Measurements from ENCODE around the gene TMEM179B.

TMEM179B gene

GRCh38 chr11:62792202-62792575 lies 5.0 kb downstream of the TMEM179B start:
- Histone ChIP-seq H3K9me3 (ENCODE audit: insufficient read depth, low read length) (no peaks in the 10 kb centered on the region), H3K4me1 (ENCODE audit: insufficient read depth, insufficient read length) (peaks cover 3% of the 10 kb centered on the region), H3K4me3 (ENCODE audit: insufficient read length, low read depth) (peak overlapping the region; percentile 98), H3K27me3 (ENCODE audit: insufficient read depth, insufficient read length) (no peaks in the 10 kb centered on the region), H3K9ac (ENCODE audit: insufficient read length, low read depth) (peak overlapping the region; percentile 66), H3K36me3 (ENCODE audit: insufficient read depth, insufficient read length, low read length) (peaks cover 79% of the 10 kb centered on the region)
- DNase-seq (ENCODE audit: low read depth, low spot score): no peak
- TF ChIP-seq SUZ12 (IDR thresholded peaks at IDR 0.05; ENCODE audit: extremely low read depth, insufficient read depth, insufficient read length): no peak
- TF ChIP-seq ZNF274 (IDR thresholded peaks at IDR 0.05; ENCODE audit: low read depth, low read length): no peak
- TF ChIP-seq YY1 (IDR thresholded peaks at IDR 0.05; ENCODE audit: insufficient read depth, insufficient read length): no peak

- Histone ChIP-seq H3K27me3 (ENCODE audit: insufficient read depth, insufficient read length) (no peaks in the 10 kb centered on the region), H3K9ac (ENCODE audit: insufficient read length, low read depth) (no peak overlapping the region), H3K4me3 (ENCODE audit: insufficient read length, low read depth) (no peak overlapping the region), H3K36me3 (ENCODE audit: insufficient read depth, insufficient read length, low read length) (peaks cover 92% of the 10 kb centered on the region), H3K4me1 (ENCODE audit: insufficient read depth, insufficient read length) (peaks cover 3% of the 10 kb centered on the region), H3K9me3 (ENCODE audit: insufficient read depth, low read length) (no peaks in the 10 kb centered on the region)
- no peak for DNase-seq (ENCODE audit: low read depth, low spot score)
- no peak for TF ChIP-seq YY1 (IDR thresholded peaks at IDR 0.05; ENCODE audit: insufficient read depth, insufficient read length)
- TF ChIP-seq SUZ12 (IDR thresholded peaks at IDR 0.05; ENCODE audit: extremely low read depth, insufficient read depth, insufficient read length): no peak
These were observed 7.1 kb downstream of the TMEM179B start for GRCh38 chr11:62794201-62794775.

GRCh38 chr11:62796281-62796680 lies 9.1 kb downstream of the TMEM179B start:
- no peaks in the 10 kb centered on the region for H3K4me1 ChIP-seq (ENCODE audit: insufficient read depth, insufficient read length)
- DNase-seq (ENCODE audit: low read depth, low spot score): no peak
- H3K27me3 ChIP-seq (ENCODE audit: insufficient read depth, insufficient read length): no peaks in the 10 kb centered on the region

GRCh38 chr11:62799486-62799885 lies 12.3 kb downstream of the TMEM179B start:
- Histone ChIP-seq H3K9ac (ENCODE audit: insufficient read length, low read depth) (no peak overlapping the region), H3K4me3 (ENCODE audit: insufficient read length, low read depth) (no peak overlapping the region), H3K36me3 (ENCODE audit: insufficient read depth, insufficient read length, low read length) (peaks cover 95% of the 10 kb centered on the region), H3K4me1 (ENCODE audit: insufficient read depth, insufficient read length) (no peaks in the 10 kb centered on the region), H3K27me3 (ENCODE audit: insufficient read depth, insufficient read length) (no peaks in the 10 kb centered on the region), H3K9me3 (ENCODE audit: insufficient read depth, low read length) (no peaks in the 10 kb centered on the region)
- no peak for DNase-seq (ENCODE audit: low read depth, low spot score)
- TF ChIP-seq YY1 (IDR thresholded peaks at IDR 0.05; ENCODE audit: insufficient read depth, insufficient read length) (no peak), ZNF274 (IDR thresholded peaks at IDR 0.05; ENCODE audit: low read depth, low read length) (no peak), SUZ12 (IDR thresholded peaks at IDR 0.05; ENCODE audit: extremely low read depth, insufficient read depth, insufficient read length) (no peak)

More at GRCh38 chr11:62796281-62796680, 9.1 kb downstream of the TMEM179B start:
- Histone ChIP-seq H3K9ac (ENCODE audit: insufficient read length, low read depth) (no peak overlapping the region), H3K9me3 (ENCODE audit: insufficient read depth, low read length) (no peaks in the 10 kb centered on the region), H3K36me3 (ENCODE audit: insufficient read depth, insufficient read length, low read length) (peaks cover 93% of the 10 kb centered on the region), H3K4me3 (ENCODE audit: insufficient read length, low read depth) (no peak overlapping the region)
- no peak for TF ChIP-seq YY1 (IDR thresholded peaks at IDR 0.05; ENCODE audit: insufficient read depth, insufficient read length)
- TF ChIP-seq SUZ12 (IDR thresholded peaks at IDR 0.05; ENCODE audit: extremely low read depth, insufficient read depth, insufficient read length): no peak
- no peak for TF ChIP-seq ZNF274 (IDR thresholded peaks at IDR 0.05; ENCODE audit: low read depth, low read length)

GRCh38 chr11:62801071-62801470 lies 13.9 kb downstream of the TMEM179B start:
- TF ChIP-seq ZNF274 (IDR thresholded peaks at IDR 0.05; ENCODE audit: low read depth, low read length): no peak
- DNase-seq (ENCODE audit: low read depth, low spot score): no peak
- Histone ChIP-seq H3K36me3 (ENCODE audit: insufficient read depth, insufficient read length, low read length) (peaks cover 79% of the 10 kb centered on the region), H3K9ac (ENCODE audit: insufficient read length, low read depth) (no peak overlapping the region), H3K9me3 (ENCODE audit: insufficient read depth, low read length) (no peaks in the 10 kb centered on the region), H3K27me3 (ENCODE audit: insufficient read depth, insufficient read length) (no peaks in the 10 kb centered on the region), H3K4me1 (ENCODE audit: insufficient read depth, insufficient read length) (peaks cover 1% of the 10 kb centered on the region), H3K4me3 (ENCODE audit: insufficient read length, low read depth) (no peak overlapping the region)

DNA sequence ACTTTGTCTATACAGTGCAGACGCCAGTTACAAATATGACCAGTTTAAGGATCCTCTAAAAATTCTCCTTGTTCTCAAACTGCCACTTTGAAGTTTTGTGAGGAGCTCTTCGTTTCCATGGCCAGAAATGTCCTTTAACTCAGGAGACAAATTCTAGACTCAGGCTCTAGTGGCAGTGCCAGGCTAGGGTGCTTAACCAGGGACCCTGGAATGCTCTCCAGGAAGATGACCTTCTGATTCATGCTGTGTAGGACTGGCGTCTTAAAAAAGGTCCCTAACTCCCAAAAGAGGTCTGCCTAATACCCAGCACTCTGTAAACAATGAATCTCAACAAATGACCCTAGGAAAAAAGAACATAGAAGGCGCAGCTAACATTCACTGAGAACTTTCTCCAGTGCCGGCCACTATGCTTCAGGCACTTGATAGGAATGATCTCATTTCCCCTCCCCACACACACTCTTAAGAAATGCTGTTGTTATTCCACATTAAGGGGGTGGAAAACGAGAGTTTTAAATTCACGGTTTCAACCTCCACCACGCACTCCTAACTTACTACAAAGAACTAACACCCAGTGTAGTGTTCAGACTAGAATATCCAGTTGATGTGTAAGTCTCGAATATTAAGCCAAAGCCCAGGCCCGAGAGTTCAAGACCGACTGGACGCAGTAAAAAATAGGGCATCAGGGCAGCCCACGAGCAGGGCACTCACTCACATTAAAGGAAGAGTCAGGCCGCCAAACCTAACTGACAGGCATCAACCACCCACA lies 17.3 kb downstream of the TMEM179B start:
- no peaks in the 10 kb centered on the region for H3K9me3 ChIP-seq (ENCODE audit: insufficient read depth, low read length)
- H3K4me3 ChIP-seq (ENCODE audit: insufficient read length, low read depth): peak overlapping the region; percentile 98
- no peak for TF ChIP-seq YY1 (IDR thresholded peaks at IDR 0.05; ENCODE audit: insufficient read depth, insufficient read length)
- TF ChIP-seq SUZ12 (IDR thresholded peaks at IDR 0.05; ENCODE audit: extremely low read depth, insufficient read depth, insufficient read length): no peak
- TF ChIP-seq ZNF274 (IDR thresholded peaks at IDR 0.05; ENCODE audit: low read depth, low read length): no peak
- H3K9ac ChIP-seq (ENCODE audit: insufficient read length, low read depth): peak overlapping the region; percentile 96
- no peak for DNase-seq (ENCODE audit: low read depth, low spot score)
- H3K36me3 ChIP-seq (ENCODE audit: insufficient read depth, insufficient read length, low read length): peaks cover 55% of the 10 kb centered on the region
- H3K27me3 ChIP-seq (ENCODE audit: insufficient read depth, insufficient read length): no peaks in the 10 kb centered on the region
- peaks cover 7% of the 10 kb centered on the region for H3K4me1 ChIP-seq (ENCODE audit: insufficient read depth, insufficient read length)

DNA sequence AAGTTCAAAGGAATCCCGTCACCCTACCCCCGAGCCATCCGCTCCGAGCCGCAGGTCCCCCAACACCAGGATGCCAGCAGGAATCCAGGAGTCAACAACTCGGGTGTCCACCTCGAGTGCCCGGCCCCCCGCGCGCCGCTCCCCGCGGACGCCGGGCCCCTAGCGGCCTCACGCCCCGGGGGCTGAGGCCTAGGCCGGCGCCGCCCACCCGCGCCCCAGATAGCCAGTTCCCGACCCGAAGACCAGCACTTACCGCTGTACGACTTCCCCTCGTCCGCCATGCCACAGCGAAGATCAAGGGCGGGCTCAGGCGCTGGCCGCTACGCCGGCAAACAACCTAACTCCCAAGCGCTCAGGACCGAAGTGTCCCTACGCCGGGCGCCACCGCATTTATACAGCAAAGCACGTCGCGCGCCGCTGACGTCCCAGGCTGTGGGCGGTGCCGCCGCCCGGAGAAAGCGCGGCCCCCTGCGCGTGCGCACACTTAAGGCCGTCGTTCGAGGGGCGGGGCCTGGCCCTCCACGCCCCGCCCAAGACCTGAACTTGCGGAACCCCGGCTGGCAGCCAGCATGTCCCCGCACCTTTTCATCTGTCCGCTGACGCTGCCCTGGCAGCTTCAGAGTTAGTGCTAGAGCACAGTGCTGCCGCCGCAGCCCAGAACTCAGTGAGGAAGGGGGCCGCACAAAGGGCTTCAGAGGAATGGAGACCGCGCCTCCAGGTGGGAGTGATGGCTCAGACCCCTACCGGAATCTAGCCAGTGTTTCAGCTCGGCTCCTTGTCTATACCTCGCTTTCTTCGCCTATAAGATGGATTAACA lies 18.1 kb downstream of the TMEM179B start, which contains the start of gene NXF1:
Gene NXF1 (minus strand): TSS at position 365 of the 817 bp plus-strand sequence. CDS start 84 bp downstream, at position 281.
- Histone ChIP-seq H3K27me3 (ENCODE audit: insufficient read depth, insufficient read length) (no peaks in the 10 kb centered on the region), H3K4me1 (ENCODE audit: insufficient read depth, insufficient read length) (peaks cover 7% of the 10 kb centered on the region), H3K36me3 (ENCODE audit: insufficient read depth, insufficient read length, low read length) (peaks cover 48% of the 10 kb centered on the region), H3K4me3 (ENCODE audit: insufficient read length, low read depth) (peak within 1 kb of the TSS; percentile 98), H3K9me3 (ENCODE audit: insufficient read depth, low read length) (no peaks in the 10 kb centered on the region), H3K9ac (ENCODE audit: insufficient read length, low read depth) (peak within 1 kb of the TSS; percentile 96)
- TF ChIP-seq SUZ12 (IDR thresholded peaks at IDR 0.05; ENCODE audit: extremely low read depth, insufficient read depth, insufficient read length) (no peak), YY1 (IDR thresholded peaks at IDR 0.05; ENCODE audit: insufficient read depth, insufficient read length) (peak; percentile 46)
- peak; percentile 95 for DNase-seq (ENCODE audit: low read depth, low spot score)

All from NT2/D1 (cell line).